Stimulated activated CD4-positive, alpha-beta T cell treated with anti-CD3 and anti-CD28 coated beads, Interleukin-15, amount 100 ng/mL, for 24 hours (primary cell): ENCODE data around the gene ERMP1.
"Not testable (repeated sequence)": the region's sequence is repeated elsewhere in the genome, so short reads cannot be mapped to it uniquely, and the experiment has no call there.

Source experiments
- DNase-seq: peaks from one replicate; pipeline ENCODE4 v3.0.0-alpha.2; 2020

Gene ERMP1

DNA sequence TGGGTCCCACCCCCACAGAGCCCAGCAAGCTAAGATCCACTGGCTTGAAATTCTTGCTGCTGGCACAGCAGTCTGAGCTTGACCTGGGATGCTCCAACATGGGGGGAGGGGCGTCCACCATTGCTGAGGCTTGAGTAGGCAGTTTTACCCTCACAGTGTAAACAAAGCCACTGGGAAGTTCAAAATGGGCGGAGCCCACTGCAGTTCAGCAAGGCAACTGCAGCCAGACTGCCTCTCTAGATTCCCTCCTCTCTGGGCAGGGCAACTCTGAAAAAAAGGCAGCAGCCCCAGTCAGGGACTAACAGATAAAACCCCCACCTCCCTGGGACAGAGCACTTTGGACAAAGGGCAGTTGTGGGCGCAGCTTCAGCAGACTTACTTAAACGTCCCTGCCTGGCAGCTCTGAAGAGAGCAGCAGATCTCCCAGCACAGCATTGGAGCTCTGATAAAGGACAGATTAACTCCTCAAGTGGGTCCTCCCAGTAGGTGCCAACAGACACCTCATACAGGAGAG is 53.2 kb downstream of the ERMP1 start:
- not testable (repeated sequence) for DNase-seq

DNA sequence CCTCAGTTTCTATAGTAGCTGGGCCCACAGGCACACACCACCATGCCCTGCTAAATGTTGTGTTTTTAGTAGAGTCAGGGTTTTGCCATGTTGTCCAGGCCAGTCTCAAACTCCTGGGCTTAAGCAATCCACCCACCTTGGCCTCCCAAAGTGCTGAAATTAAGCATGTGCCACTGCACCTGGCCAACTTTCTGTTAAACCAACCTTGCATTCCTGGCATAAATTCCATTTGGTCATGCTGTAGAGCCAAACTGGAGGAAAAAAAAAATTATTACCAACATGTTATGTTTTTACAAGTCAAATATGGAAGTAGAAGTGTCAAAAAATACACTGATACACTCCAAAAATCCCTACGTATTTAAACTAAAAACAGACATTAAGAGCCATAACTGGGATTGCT is 54.1 kb downstream of the ERMP1 start:
- no peak for DNase-seq

DNA sequence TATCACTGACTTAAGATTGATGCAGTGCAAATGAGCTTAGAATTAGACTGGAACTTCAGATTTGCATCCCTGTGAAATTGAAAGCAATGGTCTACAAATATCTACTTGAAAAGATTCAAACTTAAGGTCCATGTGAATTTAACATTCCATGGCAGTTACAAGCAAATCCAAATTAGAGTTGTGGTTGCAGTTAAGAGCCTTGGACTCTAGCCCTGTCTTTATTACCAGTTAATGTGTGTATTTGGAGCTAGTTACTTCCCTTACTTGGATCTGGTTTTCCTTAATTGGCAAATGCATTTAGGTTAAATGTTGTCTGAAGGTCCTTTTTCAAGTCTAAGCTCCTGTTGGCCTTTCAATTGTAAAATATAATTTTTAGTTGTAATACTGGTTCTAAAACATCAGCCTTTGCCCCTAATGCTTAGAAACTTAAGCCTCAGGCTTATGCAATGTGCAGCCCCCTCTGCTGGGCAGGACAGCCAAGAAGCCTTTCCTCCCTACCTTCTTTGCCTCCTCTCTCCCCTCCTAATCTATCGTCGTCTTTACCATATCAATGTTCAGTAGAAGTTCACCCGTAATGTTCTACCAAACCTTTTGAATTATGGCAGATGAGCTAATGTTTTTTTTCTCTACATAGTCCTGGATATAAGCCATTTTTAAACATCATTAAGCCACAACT is 59.5 kb downstream of the ERMP1 start:
- DNase-seq = no peak

DNA sequence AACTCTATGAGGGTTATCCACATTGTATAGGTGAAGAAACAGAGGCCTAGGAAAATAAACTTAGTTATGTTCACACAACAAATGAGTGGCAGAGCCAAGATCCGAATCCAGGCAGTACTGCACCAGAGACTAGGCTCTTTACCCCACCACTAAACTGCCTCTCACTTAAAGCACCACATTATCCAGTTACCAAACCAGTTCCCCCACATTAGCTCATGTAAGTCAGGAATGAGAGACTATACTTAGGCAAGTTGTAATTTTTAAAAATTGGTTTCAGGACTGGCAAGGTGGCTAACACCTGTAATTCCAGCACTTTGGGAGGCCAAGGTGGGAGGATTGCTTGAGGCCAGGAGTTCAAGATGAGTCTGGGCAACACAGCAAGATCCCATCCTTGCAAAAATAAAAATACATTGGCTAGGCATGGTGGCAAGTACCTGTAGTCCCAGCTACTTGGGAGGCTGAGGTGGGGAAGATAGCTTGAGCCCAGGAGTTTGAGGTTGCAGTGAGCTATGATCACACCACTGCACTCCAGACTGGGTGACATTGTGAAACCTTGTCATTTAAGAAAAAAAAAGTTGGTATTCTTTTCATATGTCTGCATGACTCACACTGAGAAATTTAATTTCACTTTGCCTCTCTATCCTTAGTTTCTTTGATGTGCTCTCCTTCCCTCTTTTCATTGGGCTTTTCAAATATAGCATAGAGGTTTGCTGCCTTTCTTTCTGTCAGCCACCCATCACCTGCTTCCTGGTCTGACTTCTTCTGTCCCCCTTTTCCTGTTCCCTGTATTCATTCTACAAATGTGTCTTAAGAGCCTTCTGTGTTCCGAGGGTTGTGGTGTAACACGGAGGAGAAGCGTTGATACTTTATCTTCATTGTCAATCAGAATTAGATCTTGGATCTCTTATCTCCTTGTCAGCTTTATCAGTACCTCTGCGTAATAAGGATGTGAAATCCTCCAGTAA is 64.7 kb downstream of the ERMP1 start:
- peak; percentile 34 for DNase-seq

DNA sequence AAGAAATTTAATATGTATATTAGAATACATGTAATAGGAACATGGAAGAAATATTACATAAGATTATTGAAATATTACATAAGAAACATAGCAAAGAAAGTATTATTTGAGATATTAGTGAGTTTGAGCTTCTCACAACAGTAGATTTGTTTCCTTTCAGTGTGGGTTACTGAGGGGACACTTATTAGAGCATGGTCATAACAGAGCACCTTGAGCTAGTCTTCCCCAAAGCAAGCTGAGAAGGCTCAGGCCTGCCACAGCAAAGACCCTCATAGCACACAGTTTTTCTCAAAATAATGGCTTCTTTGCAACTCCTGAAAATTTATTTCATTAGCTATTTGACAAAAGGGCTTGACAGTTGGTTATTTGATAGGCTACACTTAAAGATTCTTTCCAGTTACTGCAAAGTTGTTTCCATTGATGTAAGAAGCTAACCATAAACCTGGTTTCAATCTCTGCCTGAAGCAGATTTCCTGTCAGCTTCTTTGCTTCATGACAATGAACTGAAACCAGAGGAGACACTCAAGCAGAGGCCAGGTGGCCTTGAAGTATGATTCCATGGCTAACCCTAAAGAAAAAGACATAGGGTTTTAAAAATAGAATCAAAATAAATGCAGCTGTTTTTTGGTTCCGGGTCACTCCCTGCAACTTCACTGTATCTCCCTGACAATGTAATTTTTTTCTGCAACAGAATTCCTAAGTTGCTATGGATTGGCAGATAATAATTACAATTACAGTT is 68.6 kb downstream of the ERMP1 start:
- DNase-seq = peak; percentile 16

DNA sequence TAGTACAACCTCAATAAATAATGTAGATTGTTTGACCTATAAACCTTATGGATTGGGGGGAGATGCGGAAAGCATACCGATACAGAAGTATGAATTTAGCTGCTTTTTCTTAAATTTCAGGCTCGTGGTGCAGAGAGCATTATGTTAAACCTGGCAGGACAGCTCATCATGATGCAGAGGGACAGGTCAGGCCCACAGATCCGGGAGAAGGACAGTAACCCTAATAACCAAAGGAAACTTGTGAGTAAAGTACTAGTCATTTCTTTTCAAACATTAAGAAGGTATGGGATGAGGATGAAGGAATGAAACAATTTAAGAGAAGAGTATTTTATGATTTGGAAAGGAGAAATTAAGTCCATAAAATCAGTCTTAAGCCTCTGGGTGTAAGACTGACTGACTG is 70.5 kb downstream of the ERMP1 start:
- DNase-seq = no peak

DNA sequence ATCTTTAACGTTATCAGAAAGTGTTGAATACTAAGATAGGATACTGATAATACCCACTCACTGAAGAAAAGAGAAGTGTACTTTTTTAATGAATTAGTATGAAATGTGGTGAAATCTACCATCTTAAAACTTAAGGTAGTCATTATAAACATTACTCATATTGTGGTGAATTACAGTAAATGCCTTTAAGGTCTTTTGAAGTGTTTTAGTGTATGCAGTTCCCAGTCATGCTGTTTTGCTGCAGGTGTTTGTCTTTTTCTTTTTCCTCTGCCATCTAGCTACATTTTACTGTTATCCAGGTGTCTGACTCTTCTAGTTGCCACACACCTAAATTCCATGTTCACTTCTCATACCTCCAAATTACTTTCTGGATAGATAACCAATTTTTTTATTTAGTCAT is 72.6 kb downstream of the ERMP1 start:
- DNase-seq = no peak

DNA sequence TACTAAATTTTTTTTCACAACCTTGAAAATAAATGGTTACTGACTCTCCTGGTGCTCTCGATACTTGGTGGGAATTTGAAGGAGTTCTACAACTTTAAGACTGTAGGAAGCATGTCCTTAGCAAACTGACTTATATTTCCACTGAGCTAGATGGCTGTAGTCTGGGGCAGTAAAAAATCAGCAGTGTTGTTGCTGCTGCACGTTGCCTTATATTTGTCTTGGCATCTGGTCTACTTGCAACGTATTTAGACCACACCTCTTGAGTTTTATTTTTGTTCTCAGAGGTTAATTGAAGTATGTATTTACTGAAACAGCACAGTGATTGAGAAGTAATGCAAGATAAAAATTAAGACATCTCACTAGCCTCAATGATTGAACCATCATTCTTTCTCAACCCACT is 76.3 kb downstream of the ERMP1 start:
- DNase-seq = no peak

DNA sequence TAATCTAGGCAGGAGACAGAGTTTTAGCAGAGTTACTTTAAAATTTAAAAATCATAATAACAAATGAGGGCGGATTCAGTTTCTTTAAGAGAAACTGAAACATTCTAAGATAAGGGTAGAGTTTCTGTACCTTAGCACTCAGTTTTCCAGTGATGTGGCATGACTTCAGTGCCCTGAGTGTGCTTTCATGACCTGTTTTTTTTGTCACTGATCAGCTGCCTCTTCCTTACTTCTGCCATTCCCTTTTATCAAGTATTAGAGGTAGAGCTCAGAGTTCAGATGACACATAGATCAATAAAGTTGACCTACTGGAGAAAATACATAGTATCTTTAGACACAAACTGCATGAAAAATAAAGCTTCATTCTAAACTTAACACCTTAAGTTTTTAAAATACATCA is 82.3 kb downstream of the ERMP1 start:
- no peak for DNase-seq

DNA sequence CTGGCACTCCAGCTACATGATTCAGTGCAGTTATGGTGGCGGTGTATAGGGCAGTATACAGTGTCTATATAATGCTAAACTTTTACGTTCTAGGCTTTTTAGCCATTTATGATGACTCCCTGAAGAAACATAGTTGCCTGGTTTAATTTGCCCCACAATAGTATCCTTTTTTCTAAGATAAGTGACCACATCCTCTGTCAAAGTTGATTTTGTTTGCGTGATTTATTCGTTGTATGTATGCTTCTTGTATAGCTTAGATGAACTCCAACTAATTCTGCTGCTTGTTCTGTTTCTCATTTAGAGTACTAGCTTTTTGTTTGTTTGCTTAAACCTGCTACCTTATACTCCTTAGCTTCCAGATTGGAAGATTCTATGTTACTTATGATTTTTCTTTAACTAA is 83.6 kb downstream of the ERMP1 start:
- DNase-seq = no peak

DNA sequence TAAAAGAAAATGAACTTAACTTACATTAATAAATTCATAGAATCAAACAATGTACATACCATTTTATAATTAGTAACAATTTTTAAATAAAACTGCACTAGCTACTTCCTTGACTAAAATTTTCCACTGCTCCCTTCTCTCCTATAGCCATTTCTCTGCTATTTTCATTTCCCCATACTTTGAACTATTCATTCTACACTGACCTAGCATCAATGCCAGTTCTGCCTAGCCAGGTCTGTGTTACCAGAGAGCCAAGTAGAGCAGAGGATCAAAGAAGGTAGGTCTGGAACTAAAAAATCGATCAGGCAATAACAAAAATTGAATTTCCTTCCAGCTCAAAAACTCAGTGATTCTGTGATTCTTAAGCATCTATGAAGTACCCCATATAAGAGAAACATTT is 84.5 kb downstream of the ERMP1 start:
- no peak for DNase-seq

DNA sequence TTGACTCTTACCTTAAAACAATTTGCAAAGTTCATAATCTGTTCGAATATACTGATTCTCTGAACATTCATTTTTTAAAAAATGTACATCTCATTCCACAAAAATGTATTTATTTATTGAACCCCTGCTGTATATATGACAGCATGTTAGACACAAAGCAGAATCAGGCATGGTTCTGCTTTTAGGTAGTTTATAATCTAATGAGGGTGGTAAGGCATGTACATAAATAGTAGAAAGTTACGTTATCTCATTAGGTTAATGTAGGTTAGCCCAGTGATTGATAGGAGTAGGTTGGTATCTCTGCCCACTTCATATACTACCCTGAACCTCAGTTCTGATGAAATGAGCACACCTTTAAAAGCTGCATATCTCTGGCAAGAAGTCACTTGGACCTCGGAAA is 89.8 kb downstream of the ERMP1 start:
- no peak for DNase-seq

DNA sequence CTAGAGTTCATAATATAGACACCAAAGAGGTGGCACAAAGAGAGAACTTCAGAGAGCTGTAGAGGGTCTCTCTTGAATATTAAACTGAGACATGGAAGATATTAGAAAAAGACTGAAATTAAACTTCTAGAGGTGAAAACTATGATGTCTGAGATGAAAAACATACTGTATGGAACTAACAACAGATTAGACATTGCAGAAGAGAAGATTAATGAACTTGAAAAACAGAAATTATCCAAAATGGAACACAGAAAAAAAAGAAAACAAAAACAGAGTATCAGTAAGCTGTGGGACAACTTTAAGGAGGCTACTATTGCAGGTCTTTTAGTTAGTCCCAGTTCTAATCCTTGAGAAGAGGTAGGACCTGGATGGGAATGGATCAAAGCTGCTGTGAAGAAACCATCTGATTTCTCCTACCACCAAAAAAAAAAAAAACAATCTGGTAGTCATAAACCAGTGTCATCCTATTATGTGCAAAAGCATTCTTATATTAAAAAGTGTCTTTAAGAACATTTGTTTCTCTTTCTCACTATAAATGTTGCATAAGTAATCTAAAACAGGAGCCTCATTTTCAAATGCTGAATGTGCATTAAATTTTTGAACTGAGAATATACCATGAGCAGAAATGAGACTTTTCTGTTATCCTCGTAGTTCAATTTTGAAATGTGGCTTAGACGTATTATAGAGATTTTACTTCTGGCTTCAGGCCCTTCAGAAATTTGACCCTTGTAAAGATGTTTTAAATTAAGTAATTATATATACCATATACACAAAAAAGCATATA is 96.2 kb downstream of the ERMP1 start:
- no peak for DNase-seq

DNA sequence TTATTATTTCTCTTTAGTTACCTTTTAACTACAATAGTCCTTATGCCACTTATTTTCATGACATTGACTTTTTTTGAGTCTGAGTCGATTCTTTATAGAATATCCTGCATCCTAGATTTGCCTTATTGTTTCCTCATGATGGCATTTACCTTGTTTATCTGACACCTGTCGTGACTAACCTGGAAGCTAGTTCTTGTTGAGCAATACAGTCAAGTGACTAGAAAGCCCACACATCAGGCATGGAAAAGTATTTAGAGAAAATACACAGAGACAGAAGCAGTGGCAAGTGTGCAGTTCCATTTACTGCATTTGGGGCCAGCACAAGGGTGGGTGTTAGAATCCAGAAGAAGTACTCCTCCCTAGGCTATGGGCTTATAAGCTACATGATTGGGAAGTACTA is 97.8 kb downstream of the ERMP1 start:
- no peak for DNase-seq
